Adrenal gland (tissue), 5 donors: ENCODE results near the gene BCAT1.

Experiments
- CTCF ChIP-seq, 6 experiments: fragments of 450-650 bp in 4 of 6; fragments of 200-600 bp in 2 of 6; sonication (generic) in 1 of 6; IDR thresholded peaks; 1 replicate in 5 of 6; 2 replicates in 1 of 6; pipeline versions ENCODE4 v1.5.1 to v1.8.0; 2016 to 2021; ENCODE audit warnings: antibody characterized with exemption in 6 of 6, mild to moderate bottlenecking in 2 of 6, moderate library complexity in 1 of 6
- POLR2A ChIP-seq, 2 donors: fragments of 450-650 bp; IDR thresholded peaks; one replicate each; pipeline ENCODE4 v1.6.1; 2017; ENCODE audit warnings: antibody characterized with exemption in 2 of 2, mild to moderate bottlenecking in 2 of 2, moderate library complexity in 1 of 2
- donor health status: DM: no; HTN: no; CAD: no.

- TF ChIP-seq CTCF (IDR thresholded peaks at IDR 0.05), result no peak
- no peak for TF ChIP-seq POLR2A (IDR thresholded peaks at IDR 0.05)
Measured at GRCh38 chr12:24884911-24885310, 64.0 kb downstream of the BCAT1 start.
